GM12874 (cell line): ENCODE results near the gene GLP2R.

ENCODE experiments used
- CTCF ChIP-seq: IDR thresholded peaks from 2 replicates; pipeline ENCODE4 v1.5.1; 2011; ENCODE audit warnings: low read depth, mild to moderate bottlenecking, control low read depth, low read length, moderate library complexity; ENCODE audit not compliant: insufficient read depth

GLP2R gene

GRCh38 chr17:9814337-9814945, 11.3 kb upstream of the GLP2R start:
- no peak for TF ChIP-seq CTCF

- TF ChIP-seq CTCF, result no peak
Observed at GRCh38 chr17:9816472-9816871, 9.3 kb upstream of the GLP2R start.

GRCh38 chr17:9817086-9817485, 8.6 kb upstream of the GLP2R start:
- no peak for TF ChIP-seq CTCF

- no peak for TF ChIP-seq CTCF
Observed at GRCh38 chr17:9818760-9819159, 7.0 kb upstream of the GLP2R start.

- no peak for TF ChIP-seq CTCF
Observed at GRCh38 chr17:9820448-9820847, 5.3 kb upstream of the GLP2R start.

GRCh38 chr17:9821921-9822320, 3.8 kb upstream of the GLP2R start, which contains the start of gene GSG1L2:
GSG1L2 (minus strand) TSS chr17:9822079; CDS start chr17:9822071, 8 bp downstream.
- no peak for TF ChIP-seq CTCF

- TF ChIP-seq CTCF, result peak; percentile 18; the same call in 1 of the 2 replicates
Observed at GRCh38 chr17:9824094-9824493, 1.6 kb upstream of the GLP2R start.

- no peak for TF ChIP-seq CTCF
Observed at GRCh38 chr17:9824797-9825338, 856 bp upstream of the GLP2R start.
